PFSK-1 (cell line): Measurements from ENCODE around the gene KCNN2.

Source experiments
- POLR2AphosphoS5 ChIP-seq: IDR thresholded peaks from 2 replicates; pipeline ENCODE4 v1.6.1; 2012; ENCODE audit warnings: low read depth, mild to moderate bottlenecking, control low read depth, low read length, moderate library complexity
- SIN3A ChIP-seq: IDR thresholded peaks from 2 replicates; pipeline ENCODE4 v1.6.1; 2012; ENCODE audit warnings: mild to moderate bottlenecking, low read length, moderate library complexity, borderline replicate concordance; ENCODE audit not compliant: insufficient read depth
- TAF1 ChIP-seq: IDR thresholded peaks from 2 replicates; pipeline ENCODE4 v1.6.1; 2012; ENCODE audit warnings: low read length, control low read depth, borderline replicate concordance; ENCODE audit not compliant: insufficient read depth

GRCh38 chr5:114314061-114314460, 47.8 kb upstream of the KCNN2 start:
- TF ChIP-seq POLR2AphosphoS5: no peak
- TF ChIP-seq SIN3A: no peak
- TF ChIP-seq TAF1: no peak
